H1 (cell line): ENCODE results near the gene YBX1.

Experiments used
- CTCF ChIP-seq, 3 experiments: IDR thresholded peaks; 1 replicate in 2 of 3; 2 replicates in 1 of 3; pipeline versions ENCODE4 v1.5.1 to v1.6.1; 2011; ENCODE audit warnings: low read length in 3 of 3, mild to moderate bottlenecking in 3 of 3, inconsistent platforms in 2 of 3, low read depth in 1 of 3, moderate library complexity in 1 of 3; ENCODE audit not compliant: insufficient read depth in 1 of 3; ENCODE audit errors: control extremely low read depth in 1 of 3
- TBP ChIP-seq: IDR thresholded peaks from 2 replicates; pipeline ENCODE4 v1.6.1; 2011; ENCODE audit warnings: low read depth, low read length, improper control_type of control experiment
- TF ChIP-seq, protein P1 (sequence below): IDR thresholded peaks from 2 replicates; pipeline ENCODE4 v1.6.1; 2012; ENCODE audit warnings: inconsistent platforms

- TF ChIP-seq TBP (peak; percentile 83), CTCF (IDR thresholded peaks at IDR 0.05; ENCODE audit: control extremely low read depth in 1 of 3, insufficient read depth in 1 of 3, low read depth in 1 of 3, low read length in 3 of 3) (no peak)
- TF ChIP-seq, protein P1, sequence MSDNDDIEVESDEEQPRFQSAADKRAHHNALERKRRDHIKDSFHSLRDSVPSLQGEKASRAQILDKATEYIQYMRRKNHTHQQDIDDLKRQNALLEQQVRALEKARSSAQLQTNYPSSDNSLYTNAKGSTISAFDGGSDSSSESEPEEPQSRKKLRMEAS, result peak; percentile 92
These were observed at the start of gene YBX1 for GRCh38 chr1:42681741-42682483.
